Stimulated activated CD4-positive, alpha-beta T cell treated with anti-CD3 and anti-CD28 coated beads, Interleukin-15, amount 100 ng/mL, for 1 hour (primary cell): ENCODE results near the gene SPDL1.
"Not testable (repeated sequence)": the region's sequence is repeated elsewhere in the genome, so short reads cannot be mapped to it uniquely, and the experiment has no call there.

Experiments used
- DNase-seq, 2 donors: peaks; one replicate each; pipeline ENCODE4 v3.0.0-alpha.2; 2020; ENCODE audit warnings: low read depth in 1 of 2, low spot score in 1 of 2

The SPDL1 gene

GRCh38 chr5:169571355-169571754 is 12.2 kb upstream of the SPDL1 start:
- no peak for DNase-seq

GRCh38 chr5:169574134-169574646 is 9.4 kb upstream of the SPDL1 start:
- no peak for DNase-seq

- DNase-seq: no peak
Measured at GRCh38 chr5:169576181-169576598, 7.4 kb upstream of the SPDL1 start.

- DNase-seq: no peak
Measured at GRCh38 chr5:169577951-169578350, 5.6 kb upstream of the SPDL1 start.

- DNase-seq: no peak
Measured at GRCh38 chr5:169580964-169581363, 2.6 kb upstream of the SPDL1 start.

- peak; percentile 10 to 11 for DNase-seq
Measured at GRCh38 chr5:169581580-169582227, 1.9 kb upstream of the SPDL1 start.

GRCh38 chr5:169583101-169583423 is 511 bp upstream of the SPDL1 start:
- no peak for DNase-seq

GRCh38 chr5:169584998-169585451 is 1.5 kb downstream of the SPDL1 start:
- DNase-seq: no peak

- no peak for DNase-seq
Measured at GRCh38 chr5:169590602-169591001, 7.0 kb downstream of the SPDL1 start.

GRCh38 chr5:169591636-169592035 is 8.1 kb downstream of the SPDL1 start:
- no peak for DNase-seq

- DNase-seq: no peak
Measured at GRCh38 chr5:169592937-169593650, 9.5 kb downstream of the SPDL1 start.

GRCh38 chr5:169595172-169595820 is 11.7 kb downstream of the SPDL1 start:
- DNase-seq: no peak

GRCh38 chr5:169599451-169599850 is 15.9 kb downstream of the SPDL1 start:
- no peak for DNase-seq

GRCh38 chr5:169602535-169602934 is 19.0 kb downstream of the SPDL1 start:
- no peak for DNase-seq

GRCh38 chr5:169606279-169606678 is 22.7 kb downstream of the SPDL1 start:
- no peak for DNase-seq

- DNase-seq: no peak
Measured at GRCh38 chr5:169607882-169608281, 24.3 kb downstream of the SPDL1 start.

- no peak for DNase-seq
Measured at GRCh38 chr5:169609716-169610115, 26.1 kb downstream of the SPDL1 start.

- no peak for DNase-seq
Measured at GRCh38 chr5:169610606-169611005, 27.0 kb downstream of the SPDL1 start.

- no peak for DNase-seq
Measured at GRCh38 chr5:169615561-169615960, 32.0 kb downstream of the SPDL1 start.

GRCh38 chr5:169624307-169624706 is 40.7 kb downstream of the SPDL1 start:
- DNase-seq: not testable (repeated sequence)

GRCh38 chr5:169626779-169627178 is 43.2 kb downstream of the SPDL1 start:
- DNase-seq: no peak

GRCh38 chr5:169627551-169627950 is 44.0 kb downstream of the SPDL1 start:
- DNase-seq: no peak
